H1 (cell line): ENCODE measurements around the gene ALDH1B1. TPM values are rescaled to one million over a fixed set of nuclear protein-coding genes. Genes with fewer than 3 reads are reported as not detected.

ENCODE experiments used
- CTCF ChIA-PET: fragments of 300-600 bp; sonication (Branson Sonifier 250); formaldehyde crosslinking; loops from one replicate; lab custom pipeline; 2021; ENCODE audit not compliant: partially characterized antibody; lab: Charles Lee
- POLR2A ChIA-PET: fragments of 300-600 bp; sonication (Branson Sonifier 250); formaldehyde crosslinking; loops from one replicate; lab custom pipeline; 2021; ENCODE audit warnings: inconsistent platforms; ENCODE audit not compliant: partially characterized antibody; lab: Charles Lee
- DNase-seq, 2 experiments: peaks; one replicate each; pipeline versions ENCODE4 v3.0.0 to v3.0.0-alpha.2; 2010 to 2022; ENCODE audit warnings: low spot score in 2 of 2, low read depth in 1 of 2, mixed read lengths in 1 of 2
- FAIRE-seq: peaks from 2 replicates; lab custom pipeline; 2011; peaks lifted over from hg19 to GRCh38; lab: Jason Lieb, UNC
- H2AFZ ChIP-seq: 2 replicates; pipeline ENCODE4 v1.8.1; 2012; ENCODE audit warnings: low read length, inconsistent platforms
- H2AK5ac ChIP-seq: 2 replicates; pipeline ENCODE4 v1.6.1; 2013; ENCODE audit warnings: low read depth, low read length
- H2BK120ac ChIP-seq: replicated peaks from 2 replicates; pipeline ENCODE3; 2013; ENCODE audit warnings: low read depth, low read length, inconsistent platforms
- H2BK12ac ChIP-seq: 2 replicates; pipeline ENCODE4 v1.6.1; 2013; ENCODE audit warnings: low read depth, low read length
- H2BK15ac ChIP-seq: 2 replicates; pipeline ENCODE4 v1.6.1; 2013; ENCODE audit warnings: low read length
- H2BK20ac ChIP-seq: 2 replicates; pipeline ENCODE4 v1.6.1; 2013; ENCODE audit warnings: low read length
- H2BK5ac ChIP-seq: 2 replicates; pipeline ENCODE4 v1.6.1; 2013; ENCODE audit warnings: low read depth, low read length
- H3K14ac ChIP-seq: 2 replicates; pipeline ENCODE4 v1.6.1; 2013; ENCODE audit warnings: inconsistent platforms; ENCODE audit not compliant: insufficient read length
- H3K18ac ChIP-seq: 2 replicates; pipeline ENCODE4 v1.6.1; 2013; ENCODE audit warnings: low read length; ENCODE audit errors: extremely low read depth
- H3K23ac ChIP-seq: 2 replicates; pipeline ENCODE4 v1.6.1; 2013; ENCODE audit warnings: inconsistent platforms; ENCODE audit not compliant: insufficient read length
- H3K23me2 ChIP-seq: 2 replicates; pipeline ENCODE4 v1.6.1; 2013; ENCODE audit warnings: low read depth, low read length
- H3K27ac ChIP-seq: 2 replicates; pipeline ENCODE4 v1.6.1; 2011; ENCODE audit warnings: low read depth, low read length, inconsistent platforms
- H3K27me3 ChIP-seq, 4 experiments: replicated peaks in 1 of 4; 1 replicate in 1 of 4; 2 replicates in 3 of 4; pipeline versions ENCODE4 v1.6.1 to v1.8.1; 2011 to 2013; ENCODE audit warnings: low read length in 3 of 4, mild to moderate bottlenecking in 3 of 4, inconsistent platforms in 2 of 4, mixed read lengths in 2 of 4, moderate library complexity in 1 of 4; ENCODE audit not compliant: control insufficient read depth in 3 of 4, insufficient read depth in 3 of 4; ENCODE audit errors: extremely low read depth in 1 of 4
- H3K36me3 ChIP-seq, 4 experiments: 2 replicates each; pipeline versions ENCODE4 v1.6.1 to v1.8.1; 2011 to 2013; ENCODE audit warnings: mild to moderate bottlenecking in 4 of 4, low read length in 3 of 4, moderate library complexity in 2 of 4, control low read depth in 1 of 4, inconsistent platforms in 1 of 4; ENCODE audit not compliant: insufficient read depth in 4 of 4, control insufficient read depth in 2 of 4
- H3K4ac ChIP-seq: replicated peaks from 2 replicates; pipeline ENCODE3; 2013; ENCODE audit warnings: low read length, low read depth, mixed read lengths, inconsistent platforms; ENCODE audit not compliant: insufficient read length
- H3K4me1 ChIP-seq, 4 experiments: replicated peaks in 1 of 4; 1 replicate in 1 of 4; 2 replicates in 3 of 4; pipeline versions ENCODE4 v1.6.1 to v1.8.1; 2011 to 2013; ENCODE audit warnings: low read length in 3 of 4, inconsistent platforms in 2 of 4, mixed read lengths in 1 of 4; ENCODE audit not compliant: insufficient read depth in 4 of 4, control insufficient read depth in 3 of 4
- H3K4me2 ChIP-seq, 2 experiments: 2 replicates each; pipeline versions ENCODE4 v1.6.1 to v1.8.1; 2011 to 2013; ENCODE audit warnings: low read depth in 2 of 2, low read length in 2 of 2, control low read depth in 1 of 2, inconsistent platforms in 1 of 2, mild to moderate bottlenecking in 1 of 2; ENCODE audit not compliant: insufficient read depth in 1 of 2
- H3K4me3 ChIP-seq, 4 experiments: fragments of 200-600, 300-600 bp in 1 of 4; sonication (generic), shearing (Covaris generic), sonication (Bioruptor Twin) in 1 of 4; 2 replicates each; pipeline versions ENCODE4 v1.5.1 to v1.8.1; 2011 to 2016; ENCODE audit warnings: low read length in 4 of 4, low read depth in 3 of 4, control low read depth in 2 of 4, inconsistent platforms in 2 of 4, mild to moderate bottlenecking in 2 of 4, mixed read lengths in 1 of 4, moderate library complexity in 1 of 4; ENCODE audit not compliant: insufficient read depth in 2 of 4; ENCODE audit errors: extremely low read depth in 1 of 4
- H3K56ac ChIP-seq: replicated peaks from 2 replicates; pipeline ENCODE3; 2013; ENCODE audit warnings: low read depth, mild to moderate bottlenecking, mixed read lengths, low read length, inconsistent platforms; ENCODE audit not compliant: insufficient read length
- H3K79me1 ChIP-seq: 2 replicates; pipeline ENCODE4 v1.6.1; 2013; ENCODE audit warnings: low read depth, low read length, control low read depth
- H3K79me2 ChIP-seq, 2 experiments: 2 replicates each; pipeline versions ENCODE4 v1.6.1 to v1.8.1; 2012 to 2013; ENCODE audit warnings: low read length in 2 of 2, mild to moderate bottlenecking in 2 of 2, inconsistent platforms in 1 of 2; ENCODE audit not compliant: insufficient read depth in 2 of 2, control insufficient read depth in 1 of 2
- H3K9ac ChIP-seq, 4 experiments: replicated peaks in 1 of 4; 1 replicate in 1 of 4; 2 replicates in 3 of 4; pipeline versions ENCODE4 v1.6.1 to v1.8.1; 2011 to 2013; ENCODE audit warnings: low read depth in 3 of 4, low read length in 3 of 4, control low read depth in 2 of 4, mild to moderate bottlenecking in 2 of 4, moderate library complexity in 2 of 4, inconsistent platforms in 1 of 4; ENCODE audit errors: extremely low read depth in 1 of 4
- H3K9me3 ChIP-seq, 2 experiments: 2 replicates each; pipeline versions ENCODE4 v1.6.1 to v1.8.1; 2012 to 2013; ENCODE audit warnings: mild to moderate bottlenecking in 2 of 2, moderate library complexity in 2 of 2, control low read depth in 1 of 2, inconsistent platforms in 1 of 2, low read depth in 1 of 2, low read length in 1 of 2, mixed read lengths in 1 of 2; ENCODE audit not compliant: insufficient read depth in 2 of 2
- H4K20me1 ChIP-seq, 2 experiments: replicated peaks in 1 of 2; 2 replicates each; pipeline versions ENCODE3 to v1.8.1; 2011 to 2013; ENCODE audit warnings: inconsistent platforms in 2 of 2, low read length in 2 of 2, mild to moderate bottlenecking in 1 of 2; ENCODE audit not compliant: insufficient read depth in 2 of 2, control insufficient read depth in 1 of 2
- H4K5ac ChIP-seq: 2 replicates; pipeline ENCODE4 v1.6.1; 2013; ENCODE audit warnings: low read length, low read depth, mixed read lengths, inconsistent platforms; ENCODE audit not compliant: insufficient read length
- H4K8ac ChIP-seq: 2 replicates; pipeline ENCODE4 v1.8.0; 2013; ENCODE audit warnings: mild to moderate bottlenecking, moderate library complexity, low read length, inconsistent platforms; ENCODE audit not compliant: insufficient read depth; ENCODE audit errors: extremely low read depth
- H4K91ac ChIP-seq: replicated peaks from 2 replicates; pipeline ENCODE3; 2013; ENCODE audit warnings: low read length, mixed read lengths, inconsistent platforms; ENCODE audit not compliant: insufficient read length
- CHD1 ChIP-seq: IDR thresholded peaks from 2 replicates; pipeline ENCODE4 v1.6.1; 2012; ENCODE audit warnings: low read depth, low read length, improper control_type of control experiment
- WGBS, 2 experiments: shearing (Covaris generic) in 1 of 2; methylation state at CpG; one replicate each; pipeline versions ENCODE4 v1.1.6 to v1.1.7; 2013 to 2015; ENCODE audit warnings: low lambda C conversion rate in 2 of 2, mixed read lengths in 2 of 2, inconsistent platforms in 1 of 2, low coverage in 1 of 2, missing lambda C conversion rate in 1 of 2; ENCODE audit not compliant: insufficient replicate concordance in 2 of 2, insufficient coverage in 1 of 2, insufficient read length in 1 of 2; ENCODE audit errors: extremely low coverage in 1 of 2, missing lambda C conversion rate in 1 of 2; 5-methylcytosine and 5-hydroxymethylcytosine counted together
- polyA plus RNA-seq, 7 experiments: library from polyadenylated mRNA; depleted of rRNA in 3 of 7; stranded (reverse) in 5 of 7; unstranded in 2 of 7; fragments of >200 nt in 5 of 7; fragments of 200-250 nt in 2 of 7; gene quantifications; 1 replicate in 5 of 7; 2 replicates in 1 of 7; 4 replicates in 1 of 7; pipeline versions ENCODE4 v1.2.1 to v1.2.3, GENCODE V29; 2011 to 2013; ENCODE audit warnings: missing spikeins in 2 of 7, mixed read lengths in 2 of 7
- total RNA-seq: library from RNA; stranded (reverse); fragmentation: NEBNext Ultra II Directional; extraction: Animal tissue kit (Norgen Biotek cat#: 25700); gene quantifications from 2 replicates; pipeline ENCODE4 v1.2.1, GENCODE V29; 2021

ALDH1B1 gene
- total and polyA plus RNA-seq, 2 of the 8 experiments (the other 6 are each of a cell fraction or from before 2014, with no cell fraction given) = 41.6 to 78.7 TPM

- no peaks in the 10 kb centered on the region for H3K79me1 ChIP-seq
- H3K36me3 ChIP-seq = no peaks in the 10 kb centered on the region
- H3K4me2 ChIP-seq = no peak overlapping the region
- 88% methylated on average over 2 of the region's 2 CpGs; no CpG with 5 or more reads in 1 of the 2 experiments for WGBS, 2 experiments
- no peak overlapping the region for H2AK5ac ChIP-seq
- H3K9ac ChIP-seq = no peak overlapping the region
- no peaks in the 10 kb centered on the region for H3K79me2 ChIP-seq
- no peak overlapping the region for H2BK5ac ChIP-seq
- no peaks in the 10 kb centered on the region for H3K4me1 ChIP-seq
- FAIRE-seq = no peak
- H3K27ac ChIP-seq = no peak overlapping the region
- H3K27me3 ChIP-seq = peaks cover 0 to 4% (median under 1%) of the 10 kb centered on the region in 4 experiments; a peak in 3 of 7 replicates
- H2BK120ac ChIP-seq = no peak overlapping the region
- H3K56ac ChIP-seq = no peak overlapping the region
- POLR2A ChIA-PET = interaction anchor here (0.6 kb wide), 1 partner anchor 870 kb away, joined by 3 read pairs; no protein-coding TSS in a partner anchor
- 0 out of 4 replicates have a peak, but pooled peaks cover 0 to 5% of the 10 kb centered on the region in 2 experiments for H3K9me3 ChIP-seq
- CTCF ChIA-PET = interaction anchor here (1.2 to 5.5 kb wide), 2 partner anchors 18 to 34 kb away, joined by 3 to 47 read pairs; no protein-coding TSS in a partner anchor
- H4K5ac ChIP-seq = no peak overlapping the region
- no peak for DNase-seq
- H3K4ac ChIP-seq = no peak overlapping the region
- H2BK20ac ChIP-seq = no peak overlapping the region
- H3K23me2 ChIP-seq = no peaks in the 10 kb centered on the region
- no peak overlapping the region for H3K23ac ChIP-seq
- H4K91ac ChIP-seq = no peak overlapping the region
- H4K8ac ChIP-seq = no peak overlapping the region
- no peaks in the 10 kb centered on the region for H4K20me1 ChIP-seq
- H3K18ac ChIP-seq = no peak overlapping the region
- H3K4me3 ChIP-seq = no peak overlapping the region
- no peak overlapping the region for H2AFZ ChIP-seq
- no peak overlapping the region for H2BK12ac ChIP-seq
- H2BK15ac ChIP-seq = no peak overlapping the region
- no peak overlapping the region for H3K14ac ChIP-seq
- no peak for TF ChIP-seq CHD1
Observed at GRCh38 chr9:38435521-38435920, 43.0 kb downstream of the ALDH1B1 start.
